NB4 (cell line): ENCODE data around the gene SRP9.

Experiments used
- MYC ChIP-seq: IDR thresholded peaks from 2 replicates; pipeline ENCODE4 v1.6.1; 2011; ENCODE audit warnings: low read depth, low read length
- POLR2A ChIP-seq: IDR thresholded peaks from 2 replicates; pipeline ENCODE4 v1.6.1; 2011; ENCODE audit warnings: mild to moderate bottlenecking; ENCODE audit not compliant: insufficient read length; ENCODE audit errors: extremely low read depth
- TF ChIP-seq, protein P1 (sequence below): IDR thresholded peaks from one replicate; pipeline ENCODE4 v1.5.1; 2012; ENCODE audit warnings: low read depth, low read length
- TF ChIP-seq, protein P2 (sequence below): IDR thresholded peaks from 2 replicates; pipeline ENCODE4 v1.6.1; 2011; ENCODE audit warnings: low read depth, low read length

DNA sequence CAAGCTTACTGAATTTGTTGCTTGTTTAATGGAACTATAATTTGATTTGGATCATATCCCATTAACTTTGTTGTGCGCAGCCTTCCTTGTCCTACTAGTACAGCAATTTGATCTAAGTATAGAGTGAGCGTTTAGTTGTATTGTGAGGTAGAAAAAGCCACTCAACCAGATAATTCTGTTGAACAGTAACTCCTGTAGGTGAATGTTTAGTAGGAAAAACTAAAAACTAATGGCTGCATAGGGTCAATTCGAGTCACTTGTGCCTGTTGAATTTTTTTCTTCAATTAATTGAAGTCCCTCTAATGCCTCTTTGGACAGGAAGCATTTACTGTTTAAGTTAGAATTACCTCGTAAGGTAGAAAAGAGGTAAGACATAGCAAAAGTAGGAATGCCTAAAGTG, 17.3 kb downstream of the SRP9 start:
- TF ChIP-seq, protein P1, sequence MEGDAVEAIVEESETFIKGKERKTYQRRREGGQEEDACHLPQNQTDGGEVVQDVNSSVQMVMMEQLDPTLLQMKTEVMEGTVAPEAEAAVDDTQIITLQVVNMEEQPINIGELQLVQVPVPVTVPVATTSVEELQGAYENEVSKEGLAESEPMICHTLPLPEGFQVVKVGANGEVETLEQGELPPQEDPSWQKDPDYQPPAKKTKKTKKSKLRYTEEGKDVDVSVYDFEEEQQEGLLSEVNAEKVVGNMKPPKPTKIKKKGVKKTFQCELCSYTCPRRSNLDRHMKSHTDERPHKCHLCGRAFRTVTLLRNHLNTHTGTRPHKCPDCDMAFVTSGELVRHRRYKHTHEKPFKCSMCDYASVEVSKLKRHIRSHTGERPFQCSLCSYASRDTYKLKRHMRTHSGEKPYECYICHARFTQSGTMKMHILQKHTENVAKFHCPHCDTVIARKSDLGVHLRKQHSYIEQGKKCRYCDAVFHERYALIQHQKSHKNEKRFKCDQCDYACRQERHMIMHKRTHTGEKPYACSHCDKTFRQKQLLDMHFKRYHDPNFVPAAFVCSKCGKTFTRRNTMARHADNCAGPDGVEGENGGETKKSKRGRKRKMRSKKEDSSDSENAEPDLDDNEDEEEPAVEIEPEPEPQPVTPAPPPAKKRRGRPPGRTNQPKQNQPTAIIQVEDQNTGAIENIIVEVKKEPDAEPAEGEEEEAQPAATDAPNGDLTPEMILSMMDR: no peak
- TF ChIP-seq POLR2A: no peak
- TF ChIP-seq, protein P2, sequence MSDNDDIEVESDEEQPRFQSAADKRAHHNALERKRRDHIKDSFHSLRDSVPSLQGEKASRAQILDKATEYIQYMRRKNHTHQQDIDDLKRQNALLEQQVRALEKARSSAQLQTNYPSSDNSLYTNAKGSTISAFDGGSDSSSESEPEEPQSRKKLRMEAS: no peak
- no peak for TF ChIP-seq MYC
